ENCODE measurements around the gene HLA-DMA.
"Not testable (repeated sequence)": the region's sequence is repeated elsewhere in the genome, so short reads cannot be mapped to it uniquely, and the experiment has no call there.

HLA-DMA gene

DNA sequence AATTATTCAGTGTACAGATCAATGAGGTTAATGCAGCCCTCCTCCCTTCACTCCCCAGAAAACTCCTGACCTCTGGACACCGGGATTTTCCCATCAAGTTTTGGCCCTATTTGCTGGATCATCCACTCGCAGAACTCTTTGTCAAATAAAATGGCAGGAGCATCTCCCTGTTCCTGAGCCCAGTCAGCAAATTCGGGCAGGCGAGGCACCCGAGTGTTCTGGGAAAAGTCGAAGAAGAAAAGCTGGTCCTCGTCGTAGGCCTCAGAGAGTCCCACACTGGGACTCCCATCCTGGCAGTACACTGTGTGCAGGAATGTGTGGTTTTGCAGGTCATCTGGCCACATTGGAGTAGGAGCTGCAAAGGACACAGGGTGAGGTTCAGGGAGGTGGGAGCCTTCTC, 2.4 kb downstream of the HLA-DMA start:
- DNase-seq, result no peak

DNA sequence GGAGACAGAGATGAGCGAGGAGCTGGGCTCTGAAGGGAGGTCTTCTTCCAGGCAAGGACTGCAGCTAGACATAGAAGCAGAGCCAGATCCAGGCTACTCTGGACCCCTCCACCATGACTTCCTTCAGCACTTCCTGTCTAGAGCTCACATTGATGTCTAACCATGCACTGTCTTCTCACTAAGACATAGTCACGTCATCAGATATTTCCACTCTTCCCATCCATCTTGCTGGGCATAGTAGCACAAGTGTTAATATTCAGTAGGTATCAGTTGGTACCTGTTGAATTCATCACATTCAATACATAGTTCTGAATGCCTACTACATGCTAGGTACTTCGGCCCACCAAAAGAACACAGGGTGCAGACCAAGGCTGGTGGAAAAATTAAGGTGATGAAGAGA, 2.9 kb downstream of the HLA-DMA start:
- no peak for DNase-seq

DNA sequence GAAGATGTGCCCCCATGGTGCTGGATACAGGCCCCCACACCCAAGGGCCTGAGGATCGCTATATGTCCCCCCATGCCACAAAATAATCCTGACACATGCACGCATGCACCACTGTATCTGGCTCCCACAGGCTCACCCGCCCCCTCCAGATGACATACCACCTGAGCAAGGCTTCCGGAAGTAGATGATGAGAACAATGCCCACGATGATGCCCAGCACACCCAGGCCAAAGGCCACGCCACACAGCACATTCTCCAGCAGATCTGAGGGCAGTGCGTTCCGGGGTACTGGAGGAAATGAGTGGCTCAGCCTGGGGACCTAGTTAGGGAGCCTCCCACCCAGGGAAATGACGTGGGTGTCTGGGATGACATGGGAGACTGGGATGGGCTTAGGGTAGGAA, 3.8 kb downstream of the HLA-DMA start:
- DNase-seq, result no peak

DNA sequence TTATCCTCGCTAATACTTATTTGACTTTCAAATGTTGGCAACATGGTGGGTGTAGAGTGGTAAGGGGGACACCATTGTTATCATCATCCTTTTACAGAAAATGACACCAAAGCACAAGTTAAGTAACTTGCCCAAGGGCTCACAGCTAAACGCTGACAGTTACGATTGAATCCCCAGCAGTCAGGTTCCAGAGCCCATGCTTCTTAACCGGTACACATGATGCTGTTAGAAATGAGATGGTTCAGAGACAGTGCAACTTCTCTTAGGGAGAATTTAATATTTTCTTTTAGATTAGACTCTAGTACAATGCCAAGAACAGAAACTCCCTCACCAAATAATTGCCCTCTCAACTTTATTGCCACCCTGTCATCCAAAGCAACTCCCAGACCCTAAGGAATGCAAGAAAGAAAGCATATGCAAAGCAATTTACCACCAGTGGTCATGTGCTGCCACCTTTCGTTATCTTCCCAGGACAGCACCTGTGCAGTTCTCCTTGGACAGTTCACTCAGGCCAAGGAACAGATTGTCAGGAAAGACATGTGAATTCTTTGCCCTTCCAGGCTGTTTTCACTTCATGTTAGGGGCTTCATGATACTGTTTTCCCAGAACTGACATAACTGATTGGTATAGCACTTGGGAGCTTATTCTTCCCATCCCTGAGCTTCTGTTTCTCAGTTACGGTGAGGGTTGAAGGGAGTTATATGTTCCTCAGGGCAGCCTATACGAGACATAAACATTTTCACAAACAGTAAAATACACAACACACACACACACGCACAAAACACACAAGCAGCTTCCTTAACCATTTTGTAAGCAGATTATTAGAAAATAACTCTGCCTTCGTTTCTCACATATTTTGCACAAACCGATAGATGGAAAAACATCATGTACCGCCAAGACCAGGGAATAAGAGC, 5.1 kb downstream of the HLA-DMA start:
- DNase-seq, result no peak

DNA sequence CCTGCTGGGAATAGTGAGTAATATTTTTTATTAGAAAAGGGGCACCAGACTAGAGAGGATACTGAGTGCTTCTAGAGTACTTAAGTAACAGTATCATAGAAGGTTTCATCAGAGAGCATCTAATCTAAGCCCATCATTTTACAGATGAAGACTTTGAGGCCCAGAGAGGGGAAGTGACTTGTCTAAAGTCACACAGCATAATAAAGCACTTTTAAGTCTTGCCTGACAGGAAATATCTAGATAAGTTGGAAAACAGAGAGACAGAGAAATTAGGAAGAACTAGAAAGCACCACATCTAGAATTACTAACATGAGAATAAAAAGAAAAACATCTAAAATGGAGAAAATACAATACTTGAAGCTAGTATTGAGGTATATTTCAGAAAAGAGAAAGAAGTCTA, 6.0 kb downstream of the HLA-DMA start:
- DNase-seq, result no peak

DNA sequence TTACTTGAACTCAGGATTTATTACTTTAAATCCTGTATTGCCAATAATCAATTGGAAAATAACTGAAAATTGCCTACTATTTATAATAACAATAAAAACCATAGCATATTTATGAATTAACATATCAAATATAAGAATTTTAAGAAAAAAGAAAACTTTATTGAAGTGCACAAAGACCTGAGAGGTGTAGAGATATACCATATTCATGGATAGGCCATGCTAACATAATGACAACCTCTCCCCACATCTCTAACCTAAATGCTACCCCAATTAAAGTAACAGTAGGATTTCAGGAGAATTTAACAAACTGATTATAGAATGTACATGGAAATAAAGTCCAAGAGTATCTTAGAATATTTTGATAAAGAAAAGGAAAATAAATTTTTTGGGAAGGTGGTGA, 6.9 kb downstream of the HLA-DMA start:
- no peak for DNase-seq

DNA sequence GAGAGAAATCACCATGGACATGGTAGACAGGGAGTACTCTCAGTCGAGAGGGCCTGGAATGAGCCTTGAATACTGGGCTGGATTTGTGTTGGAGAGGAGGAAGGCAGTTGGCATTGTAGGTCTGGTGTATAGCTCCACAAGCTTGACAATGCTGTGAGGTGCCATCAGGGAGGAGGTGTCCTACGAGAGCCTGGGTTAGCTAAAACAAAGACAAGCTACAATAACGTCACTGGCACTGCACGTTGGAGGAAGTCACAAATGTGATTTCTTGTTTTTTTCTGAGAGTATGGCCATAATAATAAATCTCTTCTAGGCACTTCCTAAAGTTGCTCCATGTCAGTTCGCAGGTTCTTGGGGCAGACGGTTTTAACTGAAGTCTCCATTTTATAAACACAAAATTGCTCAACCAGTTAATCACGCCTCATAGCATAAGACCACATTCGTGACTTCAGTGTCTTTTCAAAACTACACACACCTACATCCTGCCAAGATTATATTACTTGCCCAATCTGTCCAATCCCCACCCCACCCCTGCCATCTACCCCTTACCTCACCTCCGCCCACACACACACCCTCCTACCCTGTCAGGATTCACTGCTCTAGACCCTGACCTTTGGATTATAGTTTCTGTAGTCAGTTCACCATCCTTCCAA, 7.7 kb downstream of the HLA-DMA start:
- DNase-seq, result no peak

DNA sequence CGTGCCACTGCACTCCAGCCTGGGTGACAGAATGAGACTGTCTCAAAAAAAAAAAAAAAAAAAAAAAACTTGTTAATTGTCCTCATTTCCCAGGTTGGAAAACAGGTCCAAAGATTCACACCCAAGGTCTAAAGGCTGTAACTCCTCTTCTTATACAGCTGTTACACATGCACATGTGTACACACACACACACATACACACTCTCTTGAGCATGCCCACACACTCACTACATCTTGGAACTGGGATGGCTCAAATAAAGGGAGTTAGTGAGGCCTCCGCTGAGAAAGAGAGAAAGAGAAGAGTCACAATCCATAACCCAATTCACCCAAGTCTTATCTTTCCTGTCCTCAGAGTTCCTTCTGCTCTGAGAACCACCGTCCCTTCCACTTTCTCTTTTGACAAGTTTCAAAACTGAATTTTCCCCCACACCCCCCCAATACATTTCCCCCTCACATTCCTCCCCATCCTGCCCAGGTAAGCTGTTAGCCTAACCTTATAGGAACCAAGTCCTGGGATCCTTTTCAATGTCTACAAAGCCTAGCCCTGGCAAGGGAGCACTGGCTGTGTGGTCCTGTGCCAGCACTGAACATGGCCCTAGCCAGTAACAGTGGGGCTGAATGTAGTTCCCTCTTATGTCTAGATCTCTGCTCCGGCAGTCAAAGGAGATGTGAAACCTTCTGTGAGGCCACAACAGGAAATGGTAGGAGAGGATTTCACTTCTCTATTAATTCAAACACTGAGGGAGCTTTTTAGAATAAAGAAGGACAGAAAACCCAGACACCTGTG, 8.8 kb downstream of the HLA-DMA start:
- no peak for DNase-seq

DNA sequence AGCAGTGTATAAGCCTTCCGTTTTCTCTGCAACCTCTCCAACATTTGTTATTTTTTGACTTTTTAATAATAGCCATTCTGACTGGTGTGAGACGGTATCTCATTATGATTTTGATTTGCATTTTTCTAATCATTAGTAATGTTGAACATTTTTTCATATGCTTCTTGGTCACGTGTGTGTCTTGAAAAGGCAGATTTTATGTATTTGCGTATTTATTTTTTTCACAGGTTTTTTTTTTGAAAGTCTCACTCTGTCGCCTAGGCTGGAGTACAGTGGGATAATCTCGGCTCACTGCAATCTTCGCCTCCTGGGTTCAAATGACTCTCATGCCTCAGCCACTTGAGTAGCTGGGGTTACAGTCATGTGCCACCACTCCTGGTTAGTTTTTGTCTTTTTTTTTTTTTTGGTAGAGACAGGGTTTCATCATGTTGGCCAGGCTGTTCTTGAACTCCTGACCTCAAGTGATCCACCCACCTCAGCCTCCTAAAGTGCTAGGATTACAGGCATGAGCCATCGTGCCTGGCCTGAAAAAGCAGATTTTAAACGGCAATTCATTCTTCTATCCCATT, 10.3 kb downstream of the HLA-DMA start:
- DNase-seq, result not testable (repeated sequence)

DNA sequence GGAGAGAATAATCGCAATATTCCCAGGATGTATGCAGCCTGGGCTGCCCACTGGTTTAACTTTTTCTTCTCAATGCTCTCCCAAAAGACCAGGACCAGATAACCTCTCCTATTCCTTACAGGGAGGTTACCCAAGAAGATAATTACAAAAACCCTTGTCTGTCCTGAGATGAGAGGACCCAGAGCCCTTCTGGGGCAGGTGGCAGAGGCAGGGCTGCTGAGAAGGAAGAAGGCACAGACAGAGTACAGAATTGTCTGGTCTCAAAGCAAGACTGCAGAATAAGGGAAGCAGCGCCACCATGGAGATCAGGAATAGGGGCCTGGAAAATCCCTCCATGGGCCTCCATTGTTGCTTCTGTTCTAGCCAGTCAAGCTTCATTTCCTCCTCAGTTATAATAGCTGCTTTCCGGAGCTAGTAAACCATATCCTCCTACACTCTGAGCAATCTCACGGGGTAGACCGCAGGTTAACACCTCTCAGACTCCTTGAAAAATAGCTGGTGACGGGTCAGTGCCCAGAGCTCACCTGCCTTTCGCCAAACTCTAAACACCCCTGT, 11.6 kb downstream of the HLA-DMA start:
- DNase-seq, result no peak

DNA sequence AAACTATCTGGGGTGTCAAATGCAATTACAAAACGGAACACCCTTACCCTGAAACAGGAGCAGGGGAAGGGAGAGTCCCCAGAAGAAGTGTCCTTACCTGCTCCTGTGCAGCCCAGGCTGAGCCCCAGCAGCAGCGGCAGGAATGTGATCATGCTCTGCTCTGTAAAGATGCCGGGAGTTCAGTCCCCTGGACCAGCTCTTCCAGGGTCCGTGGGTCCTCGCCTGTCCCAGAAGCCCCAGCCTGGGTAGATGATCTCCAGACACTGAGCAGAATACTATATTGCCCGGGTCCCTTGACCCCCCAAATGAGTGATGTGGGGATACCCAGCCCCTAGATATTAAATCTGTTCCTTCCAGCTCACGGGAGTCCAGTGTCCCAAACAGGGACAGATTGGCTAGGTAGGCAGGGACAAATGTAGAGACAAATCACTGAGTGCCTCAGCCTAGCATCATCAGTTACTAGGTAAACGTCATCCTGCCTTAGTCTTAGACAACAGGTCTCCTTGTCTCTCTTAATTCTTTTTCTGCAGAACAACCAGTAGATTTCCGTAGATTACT, 12.2 kb downstream of the HLA-DMA start, which contains the start of gene HLA-DMB:
TSS of gene HLA-DMB (minus strand) at position 373 of the 558 bp plus-strand sequence. CDS start at position 152, 221 bp downstream.
- DNase-seq, result peak; percentile 41

DNA sequence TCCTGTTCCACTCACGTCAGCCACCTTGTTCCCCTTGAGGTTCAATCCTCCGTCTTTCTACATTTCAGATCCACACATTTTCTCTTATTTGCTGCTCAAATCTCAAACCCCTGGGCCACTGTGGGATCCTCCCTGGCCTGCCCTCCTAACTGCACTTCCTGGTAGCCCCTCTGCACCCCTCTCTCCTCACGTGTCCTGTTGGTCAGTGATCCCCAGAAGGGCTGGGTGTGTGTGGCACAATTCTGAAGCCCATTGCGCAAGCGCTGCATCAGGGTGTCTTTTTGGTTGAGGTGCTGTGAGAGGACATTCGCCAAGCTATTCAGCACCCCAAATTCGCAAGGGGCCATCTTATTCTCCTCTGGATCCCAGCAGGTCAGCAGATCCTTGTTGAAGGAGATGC, 14.4 kb downstream of the HLA-DMA start:
- no peak for DNase-seq

DNA sequence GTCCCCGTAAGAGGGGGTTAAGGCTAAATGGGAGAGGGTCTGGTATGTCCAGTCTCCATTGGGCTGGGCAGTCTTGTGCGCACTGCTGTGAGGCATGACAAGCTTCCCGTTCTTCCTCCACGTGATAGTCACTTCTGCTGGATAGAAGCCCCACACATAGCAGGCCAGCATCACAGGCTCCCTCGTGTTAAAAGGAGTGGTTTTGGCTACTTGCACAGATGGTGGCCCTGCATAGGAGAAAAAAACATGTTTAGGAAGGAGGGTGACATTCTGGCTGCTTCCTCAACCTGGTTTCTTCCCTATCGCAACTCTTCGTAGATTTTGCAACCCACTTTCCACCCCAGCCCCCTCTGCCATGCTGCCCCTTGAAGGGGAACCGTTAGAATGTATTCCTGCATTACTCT, 15.7 kb downstream of the HLA-DMA start:
- no peak for DNase-seq

DNA sequence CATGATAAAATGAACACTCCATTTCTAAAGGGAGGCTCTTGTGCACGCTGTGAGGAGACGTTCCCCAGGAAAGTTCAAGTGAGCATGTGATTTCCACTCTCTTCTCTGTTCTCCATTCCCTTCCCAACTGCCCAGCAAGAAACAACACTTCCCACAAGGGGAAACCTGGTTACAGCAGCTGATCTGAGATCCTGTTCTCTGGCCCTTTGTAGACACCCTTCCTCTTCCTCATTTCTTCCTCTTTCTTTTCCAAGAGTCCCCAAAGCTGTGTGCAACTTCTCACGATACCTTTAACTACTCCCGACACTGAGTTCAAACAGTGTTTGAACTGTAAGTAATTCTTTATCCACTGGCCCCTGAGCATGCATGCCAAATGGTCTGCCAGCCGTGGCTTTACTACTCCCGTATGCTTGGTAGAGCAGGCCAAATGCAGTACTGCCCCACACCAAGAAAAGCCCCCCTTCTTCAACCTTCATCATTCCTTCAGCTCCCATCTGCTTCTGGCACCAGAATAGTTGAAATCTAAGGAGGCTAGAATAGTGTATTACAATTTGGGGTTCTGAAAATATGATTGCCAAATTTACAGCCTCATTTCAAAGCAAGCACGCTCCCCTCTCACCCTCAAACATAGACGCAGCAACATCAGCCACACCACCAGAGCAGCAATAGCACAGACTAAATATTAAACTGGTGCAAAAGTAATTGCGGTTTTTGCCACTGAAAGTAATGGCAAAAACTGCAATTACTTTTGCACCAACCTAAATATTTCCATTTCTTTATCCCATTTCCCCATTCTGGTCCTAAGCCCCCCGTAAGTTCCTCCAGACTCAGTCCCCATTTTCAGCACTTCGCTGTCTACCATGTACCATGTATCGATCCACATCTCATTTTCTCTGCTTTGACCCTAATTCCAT, 16.4 kb downstream of the HLA-DMA start:
- DNase-seq, result no peak

DNA sequence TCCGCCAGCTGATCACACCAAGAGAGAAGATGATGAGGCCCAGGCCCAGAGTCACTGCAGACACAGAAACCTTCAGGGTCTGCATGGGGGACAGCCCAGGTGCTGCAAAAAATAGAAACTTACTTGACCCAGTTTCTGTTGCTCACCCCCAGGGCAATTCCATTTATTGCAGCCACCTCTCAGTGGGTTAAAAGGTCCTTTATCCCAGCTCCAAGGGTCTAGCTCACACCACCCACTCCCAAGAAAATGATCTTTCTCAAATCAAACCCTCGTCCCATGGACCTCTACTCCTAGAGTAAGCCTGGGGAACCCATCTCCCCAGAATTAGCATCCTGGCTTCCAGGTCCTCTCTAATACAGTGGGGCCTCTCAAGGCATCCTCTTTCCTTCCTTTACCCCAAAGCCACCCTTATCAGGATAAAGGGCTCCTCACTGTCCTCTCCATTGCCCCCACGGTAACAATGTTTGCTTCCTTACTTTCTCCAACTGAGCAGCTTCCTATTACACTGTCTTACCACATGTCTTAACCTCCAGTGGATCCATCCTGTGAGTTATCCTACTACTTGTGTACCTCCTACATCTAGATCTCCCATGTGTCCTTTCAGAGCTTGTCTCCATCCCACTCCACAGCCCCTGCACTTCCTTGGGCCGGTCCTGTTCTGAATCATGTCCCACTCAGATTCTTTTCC, 17.2 kb downstream of the HLA-DMA start:
- DNase-seq, result no peak

DNA sequence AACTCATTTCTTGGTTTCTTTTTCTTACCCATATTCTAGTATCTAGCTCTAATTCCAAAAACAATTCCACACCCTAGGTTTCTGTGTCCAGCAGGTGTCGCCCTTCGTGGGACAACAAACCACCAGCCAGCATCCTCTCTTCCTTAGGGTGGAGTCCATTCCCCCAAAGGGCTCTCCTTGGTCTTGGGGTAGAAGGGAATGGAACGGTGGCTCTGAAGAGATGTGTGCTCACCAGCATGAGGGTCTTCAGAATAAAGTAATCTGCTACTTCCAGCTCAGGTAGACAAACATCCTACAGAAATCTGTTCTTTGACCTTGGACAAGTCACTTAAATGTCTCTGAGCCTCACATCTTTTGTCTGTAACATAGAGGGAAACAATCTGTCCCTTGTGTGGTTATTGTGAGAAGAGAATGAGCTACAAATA, 19.2 kb downstream of the HLA-DMA start:
- peak; percentile 26 for DNase-seq

DNA sequence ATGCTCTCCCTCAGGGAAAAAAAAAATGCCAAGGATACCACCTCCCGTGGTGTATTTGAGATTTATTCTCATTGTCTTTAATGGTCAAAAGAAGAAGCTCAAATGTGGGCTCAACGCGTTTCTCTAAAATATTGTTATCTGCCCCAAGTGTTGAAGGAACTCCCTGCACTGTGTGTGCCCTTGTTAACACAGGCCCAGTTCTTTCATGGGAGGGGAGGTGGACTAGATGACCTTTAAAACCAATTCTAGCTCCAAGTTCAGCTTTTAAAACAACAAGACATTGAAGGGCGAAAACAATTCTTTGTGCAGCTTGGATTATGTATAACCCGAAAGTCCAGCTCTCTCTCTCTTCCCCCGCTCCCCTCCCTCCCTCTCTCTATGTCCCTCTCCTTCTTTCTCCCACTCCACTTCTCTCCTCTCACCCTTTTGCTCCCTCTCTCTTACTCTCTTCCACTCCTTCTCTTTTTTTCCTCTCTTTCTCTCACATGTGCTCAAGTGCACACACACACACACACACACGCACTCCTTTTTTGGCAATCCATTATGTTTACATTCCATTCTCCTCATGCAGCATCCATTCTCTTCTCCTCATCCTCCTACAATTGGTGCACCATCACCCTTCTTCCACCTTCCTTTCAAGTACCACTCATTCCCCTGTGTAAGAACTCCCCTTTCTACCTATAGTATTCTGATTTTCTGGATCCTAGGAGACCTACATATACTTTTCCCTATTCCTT, 20.6 kb downstream of the HLA-DMA start:
- DNase-seq, result no peak

DNA sequence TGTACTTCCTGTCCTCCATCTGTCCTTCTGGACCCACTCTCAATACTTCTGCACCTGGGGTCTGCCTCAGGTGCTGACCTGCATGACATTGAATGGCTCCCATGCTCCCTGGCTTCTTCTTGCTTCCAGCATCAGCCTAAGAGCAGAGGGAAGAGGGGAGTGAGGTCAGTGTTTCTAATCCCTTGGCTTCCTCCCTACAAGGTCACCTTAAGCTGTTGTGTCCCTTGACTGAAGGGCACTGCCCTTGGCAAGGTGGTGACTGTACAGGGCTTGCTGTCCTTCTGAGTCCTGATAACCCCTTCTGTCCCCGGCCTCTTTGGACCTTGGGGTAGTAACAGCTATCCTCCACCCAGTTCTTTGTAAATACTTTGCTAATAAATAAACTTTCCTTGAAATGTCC, 21.7 kb downstream of the HLA-DMA start:
- DNase-seq, result no peak

DNA sequence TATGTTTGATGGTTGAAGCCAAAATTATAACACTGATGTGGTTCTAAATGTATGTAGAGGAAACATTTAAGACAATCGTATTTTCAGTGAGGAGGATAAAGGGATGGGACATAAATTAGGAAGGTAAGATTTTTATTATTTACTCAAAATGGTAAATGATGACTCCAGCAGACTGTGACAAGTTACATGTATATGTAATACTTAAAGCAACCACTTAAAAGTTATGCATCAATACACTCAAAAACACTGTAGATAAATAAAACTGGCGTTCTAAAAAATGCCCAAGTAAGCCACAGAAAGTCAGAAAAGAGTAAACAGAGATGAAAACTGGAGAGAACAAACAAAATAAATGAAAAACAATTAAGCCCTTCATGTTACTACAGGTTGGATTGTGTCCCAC, 30.8 kb downstream of the HLA-DMA start:
- DNase-seq, result no peak

DNA sequence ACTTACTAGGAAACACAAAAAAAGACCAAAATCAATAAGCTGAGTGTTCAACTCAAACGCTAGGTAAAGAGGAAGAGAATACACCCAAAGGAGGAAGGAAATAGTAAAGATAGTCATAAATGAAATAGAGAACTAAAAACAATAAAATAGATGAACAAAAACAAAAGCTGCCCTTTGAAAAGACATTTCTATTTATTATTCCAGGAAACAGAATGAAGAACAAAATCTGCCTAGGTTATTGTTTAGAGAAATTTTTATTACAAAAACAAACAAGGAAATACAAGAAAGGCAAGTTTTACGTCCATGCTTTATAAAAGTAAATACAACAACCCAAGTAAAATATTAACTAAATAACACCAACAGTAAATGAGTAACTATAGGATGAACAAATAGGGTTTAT, 32.2 kb downstream of the HLA-DMA start:
- DNase-seq, result no peak
